ENCODE data around the gene DIRAS3.
"Not testable (repeated sequence)": the region's sequence is repeated elsewhere in the genome, so short reads cannot be mapped to it uniquely, and the experiment has no call there.

DIRAS3 gene, protein sequence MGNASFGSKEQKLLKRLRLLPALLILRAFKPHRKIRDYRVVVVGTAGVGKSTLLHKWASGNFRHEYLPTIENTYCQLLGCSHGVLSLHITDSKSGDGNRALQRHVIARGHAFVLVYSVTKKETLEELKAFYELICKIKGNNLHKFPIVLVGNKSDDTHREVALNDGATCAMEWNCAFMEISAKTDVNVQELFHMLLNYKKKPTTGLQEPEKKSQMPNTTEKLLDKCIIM

DNA sequence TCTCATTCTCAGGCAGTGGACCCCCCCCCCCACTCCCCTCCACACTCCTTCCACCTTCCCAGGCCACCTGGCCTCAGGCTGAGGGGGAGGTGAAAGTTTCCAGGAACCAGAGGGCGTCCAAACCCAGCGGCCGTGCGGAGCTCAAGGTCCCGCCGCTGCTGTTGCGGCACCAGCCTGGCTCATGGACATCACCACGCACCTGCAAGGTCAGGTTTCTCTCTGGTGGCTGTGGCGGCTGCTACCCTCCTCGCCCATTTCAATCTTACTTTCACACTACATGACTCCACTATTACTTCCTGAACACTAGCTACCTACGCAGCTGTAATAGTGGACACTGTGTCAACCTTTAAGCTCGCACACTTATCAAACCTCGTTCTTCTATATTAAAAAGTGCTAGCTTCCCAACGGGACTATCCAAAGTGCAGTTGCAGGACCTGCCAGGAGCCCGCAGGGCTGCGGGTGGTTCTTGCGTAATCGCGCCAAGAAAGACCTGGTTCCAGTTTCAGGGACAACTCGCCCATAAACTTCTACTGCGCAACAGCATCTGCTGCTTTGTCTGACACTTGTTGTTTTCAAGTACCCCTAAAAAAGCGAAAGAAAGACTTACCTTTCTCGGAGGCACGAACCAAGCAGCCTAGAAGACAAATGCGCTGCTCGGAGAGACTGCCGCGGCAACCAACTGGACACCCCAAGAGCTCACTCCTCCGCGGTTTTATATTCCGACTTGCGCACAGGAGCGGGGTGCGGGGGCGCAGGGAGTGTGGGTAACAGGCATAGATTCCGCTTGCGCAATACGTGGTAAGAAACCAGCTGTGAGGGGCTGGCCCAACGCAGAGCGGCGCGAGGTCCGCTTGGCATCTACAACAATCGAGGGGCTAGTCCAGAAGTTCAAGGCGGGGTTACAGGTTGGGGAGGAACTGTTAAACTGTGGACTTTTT, at the start of gene DIRAS3:
Gene DIRAS3, minus strand, starts transcription at position 687 of the 938 bp plus-strand sequence. CDS start 3,330 bp downstream, outside the sequence.
- DNase-seq (ENCODE audit: low read depth) = no peak

DNA sequence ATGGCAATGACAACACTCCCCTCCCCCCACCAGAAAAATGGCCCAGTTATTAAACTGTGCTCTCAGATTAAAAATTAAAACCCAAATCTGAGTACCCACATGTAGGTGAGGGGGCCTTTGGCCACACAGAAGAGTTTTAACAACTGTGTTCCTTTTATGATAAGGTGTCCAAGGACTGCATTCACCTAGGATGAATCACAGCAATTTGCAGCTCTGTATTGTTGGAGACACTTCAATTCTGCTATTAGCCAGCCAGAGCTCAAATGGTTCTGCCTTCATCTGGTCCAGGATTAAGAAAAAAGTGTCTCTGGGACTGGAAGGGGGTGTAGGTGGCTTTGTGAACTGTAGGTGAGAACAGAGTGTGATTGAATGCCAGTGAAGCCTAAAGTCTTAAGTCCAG, 43.3 kb upstream of the DIRAS3 start:
- DNase-seq (ENCODE audit: low read depth) = no peak

DNA sequence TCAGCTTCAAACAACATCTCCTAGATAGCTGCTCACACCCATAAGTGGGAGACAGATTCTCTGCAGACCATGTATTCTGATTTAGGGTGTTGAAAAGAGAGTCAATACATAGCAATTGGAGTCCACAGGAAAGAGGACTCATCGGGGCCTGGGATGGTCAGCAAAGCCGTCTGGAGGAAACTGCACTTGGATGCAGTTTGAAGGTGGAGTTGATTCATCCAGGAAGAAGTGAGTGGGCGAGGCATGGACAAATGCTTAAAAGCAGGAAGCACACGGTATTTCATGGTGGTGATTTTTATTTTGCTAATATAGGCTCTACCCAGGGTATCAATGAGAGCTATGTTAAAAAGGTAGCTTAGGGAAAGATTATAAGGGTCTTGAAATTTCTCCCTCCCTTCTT, 36.8 kb upstream of the DIRAS3 start:
- DNase-seq (ENCODE audit: low read depth) = no peak

DNA sequence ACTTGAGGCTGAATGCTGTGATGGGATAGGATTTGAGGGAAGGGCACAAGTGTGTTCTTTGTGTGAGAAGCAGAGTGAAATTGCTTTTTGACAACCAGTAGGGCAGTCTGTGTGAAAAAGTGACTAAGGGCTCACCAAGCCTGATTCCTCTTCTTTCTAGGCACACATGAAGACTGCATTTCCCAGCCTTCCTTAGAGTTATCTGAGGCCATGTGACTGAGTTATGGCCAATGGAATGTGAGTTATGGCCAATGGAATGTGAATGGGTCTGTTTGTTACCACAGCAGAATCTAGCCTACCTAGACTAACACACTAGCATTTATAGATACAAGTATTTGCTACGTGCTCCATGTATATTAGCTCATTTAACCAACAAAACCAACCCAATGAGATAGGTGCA, 35.3 kb upstream of the DIRAS3 start:
- no peak for DNase-seq (ENCODE audit: low read depth)

DNA sequence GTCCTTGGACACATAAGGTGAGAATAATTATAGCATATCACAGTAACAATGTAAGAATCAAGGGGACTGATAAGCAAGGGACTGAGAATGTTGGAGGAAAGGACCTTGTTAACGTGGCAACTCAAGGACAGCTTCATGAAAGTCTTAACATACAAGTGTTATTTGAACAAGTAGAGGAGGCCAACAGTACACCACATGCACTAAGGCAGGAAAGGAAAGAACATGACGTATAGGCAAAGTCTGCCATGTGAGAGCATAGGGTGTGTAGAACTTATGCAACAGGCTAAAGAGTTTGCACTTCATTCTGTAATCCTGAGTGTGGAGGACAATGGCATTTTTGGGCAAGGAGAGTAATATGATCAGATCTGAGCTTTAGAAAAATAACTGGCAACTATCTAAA, 33.3 kb upstream of the DIRAS3 start:
- DNase-seq (ENCODE audit: low read depth) = no peak

DNA sequence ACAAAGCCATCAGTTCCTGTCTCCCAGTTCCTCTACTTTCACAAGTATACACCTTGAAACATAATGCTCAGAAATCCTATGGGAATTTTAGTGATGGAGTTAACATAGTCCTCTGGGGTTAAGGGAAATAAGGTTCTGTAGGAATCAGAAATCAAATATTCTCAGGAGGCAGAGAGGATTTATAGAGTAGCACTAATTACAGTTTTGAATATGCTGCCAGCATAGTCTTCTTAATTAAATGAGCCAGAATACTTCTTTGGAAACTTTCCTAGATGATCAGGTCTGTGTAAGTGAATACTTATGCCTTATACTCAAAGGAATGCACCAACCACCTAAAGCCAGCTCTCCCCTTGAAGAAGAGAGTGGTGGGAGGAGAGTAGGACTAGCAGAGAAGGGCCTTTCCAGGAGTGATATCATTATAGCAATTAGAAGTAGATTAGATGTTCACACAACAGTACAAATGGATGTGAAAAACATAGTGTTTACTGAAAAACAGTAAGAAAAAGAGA, 31.4 kb upstream of the DIRAS3 start:
- DNase-seq (ENCODE audit: low read depth) = no peak

DNA sequence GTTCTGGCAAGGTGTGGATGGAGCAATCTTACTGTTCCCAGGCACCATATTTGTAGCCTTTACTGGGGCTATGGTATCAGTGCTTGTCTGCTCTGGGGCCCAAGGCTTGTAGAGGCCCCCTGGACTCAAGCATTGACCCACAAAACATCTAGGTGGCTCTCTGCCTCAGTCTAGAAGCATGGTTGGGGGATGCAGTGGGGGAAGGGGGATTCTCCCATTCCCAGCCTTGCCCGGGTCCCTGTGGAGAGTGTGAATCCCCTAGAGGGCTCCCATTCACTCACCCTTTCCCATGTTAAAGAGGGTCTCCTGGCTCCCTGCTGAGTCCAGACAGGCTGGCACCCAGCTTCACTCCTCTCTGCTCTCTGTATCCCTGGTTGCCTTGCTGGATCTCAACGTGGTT, 28.2 kb upstream of the DIRAS3 start:
- DNase-seq (ENCODE audit: low read depth) = no peak

DNA sequence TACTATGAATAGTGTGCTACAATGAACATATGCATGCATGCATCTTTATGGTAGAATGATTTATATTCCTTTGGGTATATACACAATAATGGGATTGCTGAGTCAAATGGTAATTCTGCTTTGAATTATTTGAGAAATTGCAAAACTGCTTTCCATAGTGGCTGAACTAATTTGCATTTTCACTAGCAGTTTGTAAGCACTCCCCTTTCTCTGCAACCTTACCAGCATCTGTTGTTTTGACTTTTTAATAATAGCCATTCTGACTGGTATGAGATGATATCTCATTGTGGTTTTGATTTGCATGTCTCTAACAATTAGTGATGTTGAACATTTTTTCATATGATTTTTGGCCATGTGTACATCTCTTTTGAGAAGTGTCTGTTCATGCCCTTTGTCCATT, 24.0 kb upstream of the DIRAS3 start:
- no peak for DNase-seq (ENCODE audit: low read depth)

DNA sequence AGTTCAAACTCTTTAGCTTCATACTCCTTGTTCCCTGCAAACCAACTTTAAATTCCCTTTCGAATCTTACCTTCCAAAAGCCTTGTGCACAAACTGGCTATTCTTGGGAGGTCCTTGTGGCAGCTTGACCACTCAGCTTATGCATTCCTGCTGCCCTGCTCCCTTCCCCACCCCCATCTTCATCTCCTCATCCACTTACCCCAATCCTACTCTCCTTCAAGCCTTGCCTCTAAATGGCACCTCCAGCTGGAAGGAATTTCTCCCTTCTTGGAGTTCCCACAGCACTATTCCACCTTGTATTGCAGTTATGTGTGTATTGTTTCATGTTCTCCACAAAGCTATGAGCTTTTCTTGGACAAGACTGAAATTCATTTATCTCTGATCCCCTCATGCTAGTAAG, 15.3 kb upstream of the DIRAS3 start:
- DNase-seq (ENCODE audit: low read depth) = no peak

DNA sequence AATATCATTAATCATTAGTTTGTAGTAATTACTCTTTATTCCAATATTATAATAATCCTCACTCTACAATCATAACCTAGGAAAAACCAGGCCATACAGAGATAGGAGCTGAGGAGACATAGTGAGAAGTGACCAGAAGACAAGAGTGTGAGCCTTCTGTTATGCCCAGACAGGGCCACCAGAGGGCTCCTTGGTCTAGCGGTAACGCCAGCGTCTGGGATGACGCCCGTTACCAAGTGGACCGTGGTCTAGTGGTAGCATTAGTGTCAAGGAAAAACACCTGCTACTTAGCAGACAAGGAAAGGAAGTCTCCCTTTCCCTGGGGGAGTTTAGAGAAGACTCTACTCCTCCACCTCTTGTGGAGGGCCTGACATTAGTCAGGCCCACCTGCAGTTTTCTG, 7.6 kb upstream of the DIRAS3 start:
- not testable (repeated sequence) for DNase-seq (ENCODE audit: low read depth)

DNA sequence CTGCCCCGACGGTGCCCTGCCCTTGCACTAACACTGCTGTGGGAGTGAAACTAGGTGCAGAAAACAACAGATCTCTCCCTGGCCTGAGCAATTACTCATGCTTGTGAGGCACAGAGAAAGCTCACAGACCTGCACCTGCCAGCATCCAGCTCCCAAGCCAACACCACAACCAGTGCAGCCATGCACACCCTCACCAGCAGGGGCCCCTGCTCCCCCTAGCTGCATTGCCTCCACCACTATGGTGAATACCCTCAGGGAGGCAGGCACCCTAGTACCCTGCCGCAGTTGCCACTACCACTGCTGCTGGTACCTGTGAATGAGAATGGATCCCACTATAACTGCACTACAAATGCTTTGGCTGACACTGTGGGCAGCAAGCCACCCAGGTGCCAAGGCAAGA, 7.1 kb upstream of the DIRAS3 start:
- no peak for DNase-seq (ENCODE audit: low read depth)

DNA sequence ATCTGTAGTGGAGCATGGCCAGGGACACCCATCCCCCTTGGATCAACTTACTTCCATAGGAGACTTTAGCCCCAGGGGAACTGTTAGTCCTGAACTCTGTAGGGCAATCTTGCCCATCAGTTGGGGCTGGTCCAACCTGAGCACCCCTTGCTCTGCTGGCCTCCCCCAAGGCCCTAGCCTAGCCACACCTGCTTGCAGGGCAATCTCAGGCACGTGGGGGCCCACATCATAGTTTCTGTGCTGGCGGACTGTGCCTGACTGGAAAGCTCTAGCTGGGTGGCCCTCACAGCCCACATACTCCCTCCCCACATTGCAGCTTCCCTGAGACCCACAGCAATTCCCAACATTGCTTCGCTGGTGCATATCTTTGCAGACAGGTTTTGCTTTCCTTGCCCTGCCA, 6.6 kb upstream of the DIRAS3 start:
- no peak for DNase-seq (ENCODE audit: low read depth)

DNA sequence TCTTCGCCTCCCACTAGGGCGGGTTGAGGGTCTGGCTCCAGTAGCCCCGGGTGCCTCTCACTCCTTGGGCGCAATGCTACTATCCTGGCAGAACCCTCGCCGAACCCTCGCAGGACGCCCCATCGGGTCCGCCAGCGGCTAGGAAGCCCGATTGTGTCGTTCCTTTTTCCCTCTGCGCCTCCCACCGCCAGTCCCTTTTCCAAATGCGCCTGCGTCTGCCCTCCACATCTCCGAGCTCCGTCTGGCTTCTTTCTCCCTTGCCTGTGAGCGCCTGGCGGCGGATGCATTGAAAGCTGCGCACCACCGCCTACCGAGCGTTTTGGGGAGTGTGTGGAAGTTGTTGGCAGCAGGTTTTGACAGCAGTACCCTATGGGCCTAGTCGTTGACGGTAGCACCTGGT, 1.0 kb upstream of the DIRAS3 start:
- DNase-seq (ENCODE audit: low read depth) = no peak

DNA sequence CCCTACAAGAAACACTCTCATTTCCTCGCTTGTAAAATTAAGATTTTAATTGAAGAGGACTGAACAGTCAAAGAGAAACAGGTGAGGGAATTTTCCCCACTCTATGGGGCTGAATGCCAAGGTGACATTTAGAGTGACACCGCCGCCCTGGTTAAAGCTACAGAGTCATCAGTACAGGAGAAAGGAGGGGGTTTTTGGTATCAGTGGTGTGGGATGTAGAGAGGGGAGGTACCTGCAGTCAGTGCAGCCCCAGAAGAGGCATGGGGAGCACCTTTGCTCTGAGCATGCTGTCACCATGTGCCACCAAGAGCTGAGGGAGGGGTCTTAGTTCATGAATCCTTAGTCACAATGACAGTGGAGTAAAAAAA, 2.8 kb downstream of the DIRAS3 start:
- DNase-seq (ENCODE audit: low read depth) = no peak

DNA sequence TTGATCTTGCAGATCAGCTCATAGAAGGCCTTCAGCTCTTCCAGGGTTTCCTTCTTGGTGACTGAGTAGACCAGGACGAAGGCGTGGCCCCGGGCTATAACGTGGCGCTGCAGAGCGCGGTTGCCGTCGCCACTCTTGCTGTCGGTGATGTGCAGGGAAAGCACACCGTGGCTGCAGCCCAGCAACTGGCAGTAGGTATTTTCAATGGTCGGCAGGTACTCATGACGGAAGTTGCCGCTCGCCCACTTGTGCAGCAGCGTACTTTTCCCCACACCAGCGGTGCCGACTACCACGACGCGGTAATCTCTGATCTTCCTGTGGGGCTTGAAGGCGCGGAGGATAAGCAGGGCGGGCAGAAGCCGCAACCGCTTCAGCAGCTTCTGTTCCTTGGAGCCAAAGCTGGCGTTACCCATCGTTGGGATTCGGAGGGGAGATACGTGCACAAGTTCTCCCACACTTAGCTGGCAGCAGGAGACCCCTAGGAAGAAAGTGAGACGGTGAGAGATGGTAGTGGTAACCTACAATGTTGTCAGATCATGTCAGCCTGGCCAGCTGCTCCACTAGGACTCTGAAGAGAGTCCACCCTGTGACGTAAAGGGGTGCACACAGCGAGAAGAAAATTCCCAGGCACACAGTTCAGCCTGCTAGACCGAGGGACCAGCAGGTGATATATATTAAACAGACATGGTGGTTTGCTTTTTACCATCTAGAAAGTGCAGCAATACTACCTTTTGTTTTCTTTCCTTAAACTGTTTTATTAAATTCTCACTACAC, 3.4 kb downstream of the DIRAS3 start:
- no peak for DNase-seq (ENCODE audit: low read depth)

DNA sequence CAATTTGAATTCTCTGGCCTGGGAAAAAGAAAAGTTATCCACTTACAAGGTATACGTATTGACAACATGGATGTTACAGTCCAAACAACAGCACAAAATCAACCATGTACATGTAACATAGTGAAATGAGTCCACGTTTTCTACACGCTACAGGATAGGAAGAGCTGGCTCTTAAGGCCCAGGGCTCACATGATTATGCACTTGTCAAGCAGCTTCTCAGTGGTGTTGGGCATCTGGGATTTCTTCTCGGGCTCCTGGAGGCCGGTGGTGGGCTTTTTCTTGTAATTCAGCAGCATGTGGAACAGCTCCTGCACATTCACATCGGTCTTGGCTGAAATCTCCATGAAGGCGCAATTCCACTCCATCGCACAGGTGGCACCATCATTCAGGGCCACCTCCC, 4.0 kb downstream of the DIRAS3 start:
- no peak for DNase-seq (ENCODE audit: low read depth)

DNA sequence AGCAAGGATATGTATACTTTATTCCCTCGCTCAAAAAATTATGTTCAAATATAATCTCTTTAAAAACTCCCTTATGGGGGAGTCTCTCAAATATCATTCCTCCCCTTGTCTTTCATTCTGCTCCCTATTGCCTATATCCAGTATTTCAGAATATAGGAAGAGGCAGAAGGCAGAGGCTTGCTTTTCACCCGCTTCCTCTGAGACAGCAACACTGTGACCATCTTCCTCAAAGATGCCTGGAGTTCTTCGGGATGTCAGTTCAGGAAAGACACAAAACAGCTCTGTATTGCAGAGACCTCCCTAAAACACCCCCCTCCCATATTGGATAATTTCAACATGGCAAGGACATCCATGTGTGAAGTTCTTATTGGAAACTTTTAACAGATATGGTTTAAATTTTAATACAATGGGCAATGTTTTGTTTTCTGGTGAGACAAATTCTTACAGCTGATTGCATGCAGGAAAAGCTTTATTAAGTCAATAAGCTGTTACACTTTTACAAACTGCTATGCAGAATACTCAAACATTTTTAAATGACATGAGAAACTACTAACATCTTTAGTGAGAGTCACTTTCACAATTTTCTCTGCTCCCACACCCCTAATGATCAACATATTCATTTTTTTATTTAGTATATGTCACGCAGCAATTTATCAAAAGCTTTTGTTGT, 4.8 kb downstream of the DIRAS3 start:
- no peak for DNase-seq (ENCODE audit: low read depth)

DNA sequence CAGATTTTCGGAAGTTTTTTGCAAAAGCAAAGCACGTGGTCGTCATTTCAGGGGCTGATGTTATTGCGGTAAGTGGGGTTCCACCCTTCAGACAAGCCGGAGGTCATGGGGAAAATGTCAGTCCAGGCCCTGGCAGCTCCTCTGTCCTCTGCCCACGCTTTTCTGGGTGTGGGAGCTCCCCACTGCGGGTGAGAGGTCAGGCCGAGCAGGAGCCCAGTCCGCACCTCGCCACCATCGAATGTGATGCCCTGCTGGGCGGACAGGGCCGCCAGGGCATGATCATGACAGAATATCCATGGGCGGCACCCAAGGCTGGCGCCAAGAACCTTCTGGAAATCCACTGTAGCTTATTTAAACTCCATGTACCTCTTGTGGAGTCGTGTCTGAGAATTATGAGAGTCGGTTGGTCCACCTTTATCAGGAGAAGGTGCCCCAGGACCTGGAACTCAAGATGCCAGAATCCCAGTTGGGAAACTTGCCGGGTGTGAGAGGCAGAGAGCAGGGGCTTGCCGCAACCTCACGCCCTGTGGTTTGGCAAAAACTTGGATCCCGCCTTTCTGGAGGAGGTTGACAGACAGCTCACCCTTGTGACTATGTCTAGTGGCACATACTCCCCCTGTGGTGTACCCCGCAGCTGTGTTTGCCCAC, 6.9 kb downstream of the DIRAS3 start:
- DNase-seq (ENCODE audit: low read depth) = no peak

DNA sequence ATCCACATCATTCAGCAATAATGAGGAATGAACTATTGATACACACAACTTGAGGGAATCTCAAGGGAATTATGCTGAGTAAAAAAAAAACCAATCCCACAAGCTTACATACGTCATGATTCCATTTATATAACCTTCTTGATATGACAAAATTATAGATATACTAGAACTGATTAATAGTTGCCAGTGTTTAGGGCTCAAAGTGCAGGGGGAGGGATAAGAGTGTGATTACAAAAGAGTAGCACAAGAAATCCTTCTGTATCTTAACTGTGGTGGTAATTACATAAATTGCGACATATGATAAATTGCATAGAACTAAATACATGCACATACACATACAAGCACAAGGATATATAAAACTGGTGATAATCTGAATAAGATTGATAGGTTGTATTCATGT, 13.5 kb downstream of the DIRAS3 start:
- no peak for DNase-seq (ENCODE audit: low read depth)

DNA sequence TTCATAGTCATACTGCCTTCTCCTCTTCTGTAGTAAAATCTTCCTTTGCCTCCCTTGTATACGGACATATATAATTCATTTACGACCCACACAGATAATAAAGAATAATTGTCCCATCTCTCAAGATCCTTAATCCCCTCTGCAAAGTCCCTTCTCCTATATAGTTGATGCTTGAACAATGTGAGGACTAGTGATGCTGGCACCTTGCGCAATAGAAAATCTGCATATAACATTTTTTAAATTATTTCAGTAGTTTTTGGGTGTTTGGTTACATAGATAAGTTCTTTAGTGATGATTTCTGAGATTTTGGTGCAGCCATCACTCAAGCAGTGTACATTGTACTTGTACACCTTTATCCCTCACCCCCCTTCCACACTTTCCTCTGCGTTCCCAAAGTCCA, 21.0 kb downstream of the DIRAS3 start:
- no peak for DNase-seq (ENCODE audit: low read depth)

DNA sequence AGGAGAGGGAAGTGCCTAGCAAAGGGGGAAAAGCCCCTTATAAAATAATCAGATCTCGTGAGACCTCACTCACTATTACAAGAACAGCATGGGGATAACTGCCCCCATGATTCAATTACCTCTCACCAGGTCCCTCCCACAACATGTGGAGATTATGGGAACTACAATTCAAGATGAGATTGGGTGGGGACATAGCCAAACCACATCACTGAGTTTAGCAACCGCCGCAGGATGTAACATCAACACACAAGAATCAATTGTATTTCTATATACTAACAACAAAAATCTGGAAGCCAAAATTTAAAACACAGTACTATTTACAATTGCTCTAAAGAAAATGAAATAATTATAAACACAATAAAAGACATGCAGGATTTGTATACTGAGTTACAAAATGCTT, 21.9 kb downstream of the DIRAS3 start:
- no peak for DNase-seq (ENCODE audit: low read depth)
